Hepatocyte (in vitro differentiated cells): ENCODE data around the gene LMLN.

ENCODE experiments used
- EZH2 ChIP-seq: fragments of 200-600 bp; sonication (generic); IDR thresholded peaks from 2 replicates; pipeline ENCODE4 v1.6.1; 2016; ENCODE audit warnings: antibody characterized with exemption, mild to moderate bottlenecking, borderline replicate concordance
- EZH2phosphoT487 ChIP-seq: fragments of 200-600 bp; sonication (generic); IDR thresholded peaks from one replicate; pipeline ENCODE4 v1.6.1; 2018; ENCODE audit warnings: antibody characterized with exemption, mild to moderate bottlenecking, low read depth, moderate library complexity; ENCODE audit not compliant: unreplicated experiment, severe bottlenecking

- TF ChIP-seq EZH2 (no peak), EZH2phosphoT487 (no peak)
Measured at GRCh38 chr3:197912741-197913476, 47.1 kb upstream of the LMLN start.
